Glutamatergic neuron (in vitro differentiated cells): ENCODE measurements around the gene IFIT3. TPM values are rescaled to one million over a fixed set of nuclear protein-coding genes. Genes with fewer than 3 reads are reported as not detected.

Experiments used
- DNase-seq: peaks from one replicate; pipeline ENCODE4 v3.0.0; 2022
- H3K27ac Mint-ChIP-seq: one replicate; pipeline ENCODE4 v1.8.0; 2020; ENCODE audit warnings: mild to moderate bottlenecking, mixed read lengths, inconsistent platforms; ENCODE audit not compliant: unreplicated experiment
- H3K27me3 Mint-ChIP-seq: one replicate; pipeline ENCODE4 v1.8.0; 2020; ENCODE audit warnings: mild to moderate bottlenecking, moderate library complexity, mixed read lengths, inconsistent platforms; ENCODE audit not compliant: unreplicated experiment
- H3K36me3 Mint-ChIP-seq: one replicate; pipeline ENCODE4 v1.8.0; 2020; ENCODE audit warnings: mild to moderate bottlenecking, mixed read lengths, inconsistent platforms; ENCODE audit not compliant: unreplicated experiment
- H3K4me1 Mint-ChIP-seq: one replicate; pipeline ENCODE4 v1.8.0; 2020; ENCODE audit warnings: mild to moderate bottlenecking, low read depth, mixed read lengths, inconsistent platforms; ENCODE audit not compliant: unreplicated experiment
- H3K4me3 Mint-ChIP-seq: one replicate; pipeline ENCODE4 v1.8.0; 2020; ENCODE audit warnings: mild to moderate bottlenecking, mixed read lengths, inconsistent platforms; ENCODE audit not compliant: unreplicated experiment
- H3K9me3 Mint-ChIP-seq: one replicate; pipeline ENCODE4 v1.8.0; 2020; ENCODE audit warnings: mild to moderate bottlenecking, moderate library complexity, mixed read lengths, inconsistent platforms; ENCODE audit not compliant: unreplicated experiment
- total RNA-seq: library from RNA; stranded (reverse); fragmentation: NEBNext Ultra II Directional; extraction: Animal tissue kit (Norgen Biotek cat#: 25700); gene quantifications from one replicate; pipeline ENCODE4 v1.2.1, GENCODE V29; 2021; ENCODE audit not compliant: unreplicated experiment
- TF ChIP-seq, protein P1 (sequence below): fragments of 200-600 bp; sonication (generic); IDR thresholded peaks from one replicate; pipeline ENCODE4 v1.5.0; 2021; ENCODE audit not compliant: partially characterized antibody, unreplicated experiment

Gene IFIT3
- total RNA-seq, 1 donor from 2014 or later, result not detected

DNA sequence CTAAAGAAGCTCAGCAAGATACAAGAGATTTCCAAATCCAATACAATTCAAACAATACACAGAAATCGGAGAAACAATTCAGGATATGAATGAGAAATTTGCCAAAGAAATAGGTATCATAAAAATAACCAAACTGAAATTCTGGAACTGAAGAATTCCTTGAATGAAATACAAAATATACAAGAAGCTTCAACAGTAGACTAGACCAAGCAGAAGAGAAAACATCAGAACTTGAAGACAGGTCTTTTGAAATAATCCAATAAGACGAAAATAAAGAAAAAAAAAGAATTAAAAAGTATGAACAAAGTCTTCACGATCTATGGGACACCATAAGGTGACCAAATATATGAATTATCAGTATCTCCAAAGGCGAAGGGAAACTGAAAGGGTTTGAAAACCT lies 28.8 kb upstream of the IFIT3 start:
- no peaks in the 10 kb centered on the region for H3K4me1 Mint-ChIP-seq
- H3K27ac Mint-ChIP-seq, result no peak overlapping the region
- no peaks in the 10 kb centered on the region for H3K27me3 Mint-ChIP-seq
- no peak for DNase-seq
- H3K4me3 Mint-ChIP-seq, result no peak overlapping the region
- no peaks in the 10 kb centered on the region for H3K9me3 Mint-ChIP-seq
- TF ChIP-seq, protein P1, sequence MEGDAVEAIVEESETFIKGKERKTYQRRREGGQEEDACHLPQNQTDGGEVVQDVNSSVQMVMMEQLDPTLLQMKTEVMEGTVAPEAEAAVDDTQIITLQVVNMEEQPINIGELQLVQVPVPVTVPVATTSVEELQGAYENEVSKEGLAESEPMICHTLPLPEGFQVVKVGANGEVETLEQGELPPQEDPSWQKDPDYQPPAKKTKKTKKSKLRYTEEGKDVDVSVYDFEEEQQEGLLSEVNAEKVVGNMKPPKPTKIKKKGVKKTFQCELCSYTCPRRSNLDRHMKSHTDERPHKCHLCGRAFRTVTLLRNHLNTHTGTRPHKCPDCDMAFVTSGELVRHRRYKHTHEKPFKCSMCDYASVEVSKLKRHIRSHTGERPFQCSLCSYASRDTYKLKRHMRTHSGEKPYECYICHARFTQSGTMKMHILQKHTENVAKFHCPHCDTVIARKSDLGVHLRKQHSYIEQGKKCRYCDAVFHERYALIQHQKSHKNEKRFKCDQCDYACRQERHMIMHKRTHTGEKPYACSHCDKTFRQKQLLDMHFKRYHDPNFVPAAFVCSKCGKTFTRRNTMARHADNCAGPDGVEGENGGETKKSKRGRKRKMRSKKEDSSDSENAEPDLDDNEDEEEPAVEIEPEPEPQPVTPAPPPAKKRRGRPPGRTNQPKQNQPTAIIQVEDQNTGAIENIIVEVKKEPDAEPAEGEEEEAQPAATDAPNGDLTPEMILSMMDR, result no peak
- H3K36me3 Mint-ChIP-seq, result peaks cover 11% of the 10 kb centered on the region

DNA sequence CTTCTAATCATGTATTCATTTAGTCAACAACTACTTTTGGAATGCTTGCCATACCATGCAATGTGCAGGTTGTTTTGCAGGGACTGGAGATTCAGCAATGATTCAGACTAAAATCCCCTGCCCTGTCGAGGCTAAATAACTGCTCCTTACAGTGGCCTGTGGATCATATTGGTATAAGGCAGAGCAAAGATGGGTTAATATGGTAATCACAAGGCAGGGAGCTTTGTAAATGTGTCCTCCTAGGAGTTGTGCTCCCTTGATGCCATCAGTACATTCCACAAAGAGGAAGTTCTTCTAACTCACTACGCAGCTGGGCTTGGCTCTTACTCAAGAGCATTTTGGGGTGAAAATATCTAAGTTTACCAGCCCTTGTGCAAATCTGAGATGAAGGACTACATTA lies 26.6 kb upstream of the IFIT3 start:
- Mint-ChIP-seq H3K27me3 (no peaks in the 10 kb centered on the region), H3K27ac (no peak overlapping the region), H3K36me3 (peaks cover 11% of the 10 kb centered on the region), H3K4me1 (no peaks in the 10 kb centered on the region), H3K4me3 (no peak overlapping the region), H3K9me3 (no peaks in the 10 kb centered on the region)
- no peak for DNase-seq
- TF ChIP-seq, protein P1, result no peak

DNA sequence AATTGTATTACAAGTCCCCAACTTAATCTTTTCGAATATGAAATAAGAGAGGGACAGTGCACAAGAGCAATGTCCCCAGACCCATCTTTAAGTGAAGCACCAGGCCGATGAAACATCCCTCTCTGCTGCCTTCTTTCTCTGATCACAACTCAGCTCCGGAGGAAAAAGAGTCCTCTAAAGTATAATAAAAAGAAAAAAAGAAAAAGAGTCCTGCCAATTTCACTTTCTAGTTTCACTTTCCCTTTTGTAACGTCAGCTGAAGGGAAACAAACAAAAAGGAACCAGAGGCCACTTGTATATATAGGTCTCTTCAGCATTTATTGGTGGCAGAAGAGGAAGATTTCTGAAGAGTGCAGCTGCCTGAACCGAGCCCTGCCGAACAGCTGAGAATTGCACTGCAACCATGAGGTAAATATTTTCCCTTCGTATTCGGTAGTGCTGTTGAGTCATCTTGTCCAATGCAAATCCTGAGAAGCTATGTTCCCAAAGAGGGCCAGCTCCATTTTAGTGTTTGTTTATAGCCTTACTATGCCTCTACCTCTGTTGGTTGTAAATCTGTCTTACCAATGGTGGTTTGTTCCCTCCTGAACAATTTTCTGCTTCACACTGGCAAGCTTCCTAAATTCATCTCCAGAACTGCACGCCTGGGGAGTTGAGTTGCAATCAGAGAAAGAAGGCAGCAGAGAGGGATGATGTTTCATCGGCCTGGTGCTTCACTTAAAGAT lies 25.9 kb upstream of the IFIT3 start, which contains the start of gene IFIT2:
Gene IFIT2 (plus strand): TSS at position 326 of the 725 bp plus-strand sequence. CDS start 78 bp downstream, at position 404.
- H3K4me3 Mint-ChIP-seq, result no peak within 1 kb of the TSS
- no peak within 1 kb of the TSS for H3K27ac Mint-ChIP-seq
- no peaks in the 10 kb centered on the region for H3K4me1 Mint-ChIP-seq
- peaks cover 11% of the 10 kb centered on the region for H3K36me3 Mint-ChIP-seq
- no peak for DNase-seq
- no peaks in the 10 kb centered on the region for H3K9me3 Mint-ChIP-seq
- TF ChIP-seq, protein P1, result no peak
- H3K27me3 Mint-ChIP-seq, result no peaks in the 10 kb centered on the region

DNA sequence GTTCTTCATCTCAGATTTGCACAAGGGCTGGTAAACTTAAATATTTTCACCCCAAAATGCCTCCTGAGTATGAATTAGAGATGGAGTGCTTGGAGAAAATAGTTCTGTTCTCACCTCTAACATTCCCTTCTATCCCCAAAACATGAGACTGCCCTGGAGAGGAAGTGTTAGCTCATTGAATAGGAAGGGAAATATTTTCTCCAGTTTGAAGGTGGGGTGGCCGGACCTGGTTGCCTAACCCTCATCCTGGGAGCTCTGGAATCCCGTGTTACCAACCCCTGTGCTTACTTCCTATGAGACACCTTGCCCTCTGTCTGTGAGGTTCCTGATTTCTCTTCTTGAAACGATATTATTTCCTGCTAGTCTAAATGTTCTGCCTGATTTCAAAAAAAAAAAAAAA lies 25.2 kb upstream of the IFIT3 start:
- Mint-ChIP-seq H3K27ac (no peak overlapping the region), H3K4me1 (no peaks in the 10 kb centered on the region), H3K9me3 (no peaks in the 10 kb centered on the region), H3K36me3 (peaks cover 11% of the 10 kb centered on the region), H3K4me3 (no peak overlapping the region), H3K27me3 (no peaks in the 10 kb centered on the region)
- no peak for DNase-seq
- TF ChIP-seq, protein P1, result no peak

DNA sequence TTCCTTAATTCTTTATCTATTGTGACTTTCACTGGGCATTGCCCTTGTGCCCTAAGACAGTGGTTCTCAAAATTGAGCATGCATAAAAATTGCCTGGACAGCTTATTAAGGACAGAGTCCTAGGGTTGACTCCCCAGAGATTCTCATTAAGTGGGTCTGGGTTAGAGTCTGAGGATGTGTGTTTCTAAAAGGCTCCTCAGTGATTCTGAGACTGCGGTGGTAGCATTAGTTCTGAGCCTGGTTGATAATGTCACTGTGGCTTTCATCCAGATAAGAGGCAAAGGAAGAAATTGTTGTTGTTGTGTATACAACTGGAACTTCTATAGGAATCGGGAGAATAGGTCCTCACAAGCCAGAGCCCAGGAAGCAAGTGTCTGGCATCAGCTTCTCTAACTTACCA lies 24.6 kb upstream of the IFIT3 start:
- Mint-ChIP-seq H3K4me3 (no peak overlapping the region), H3K9me3 (no peaks in the 10 kb centered on the region), H3K27me3 (no peaks in the 10 kb centered on the region), H3K27ac (no peak overlapping the region), H3K36me3 (peaks cover 10% of the 10 kb centered on the region), H3K4me1 (no peaks in the 10 kb centered on the region)
- TF ChIP-seq, protein P1, result no peak
- no peak for DNase-seq
